Left hindlimb (tissue), 1 donor: ENCODE results near the gene EYA3.

Experiments
- DNase-seq: peaks from one replicate; pipeline ENCODE4 v3.0.0-alpha.2; 2018

Gene EYA3, protein sequence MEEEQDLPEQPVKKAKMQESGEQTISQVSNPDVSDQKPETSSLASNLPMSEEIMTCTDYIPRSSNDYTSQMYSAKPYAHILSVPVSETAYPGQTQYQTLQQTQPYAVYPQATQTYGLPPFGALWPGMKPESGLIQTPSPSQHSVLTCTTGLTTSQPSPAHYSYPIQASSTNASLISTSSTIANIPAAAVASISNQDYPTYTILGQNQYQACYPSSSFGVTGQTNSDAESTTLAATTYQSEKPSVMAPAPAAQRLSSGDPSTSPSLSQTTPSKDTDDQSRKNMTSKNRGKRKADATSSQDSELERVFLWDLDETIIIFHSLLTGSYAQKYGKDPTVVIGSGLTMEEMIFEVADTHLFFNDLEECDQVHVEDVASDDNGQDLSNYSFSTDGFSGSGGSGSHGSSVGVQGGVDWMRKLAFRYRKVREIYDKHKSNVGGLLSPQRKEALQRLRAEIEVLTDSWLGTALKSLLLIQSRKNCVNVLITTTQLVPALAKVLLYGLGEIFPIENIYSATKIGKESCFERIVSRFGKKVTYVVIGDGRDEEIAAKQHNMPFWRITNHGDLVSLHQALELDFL

DNA sequence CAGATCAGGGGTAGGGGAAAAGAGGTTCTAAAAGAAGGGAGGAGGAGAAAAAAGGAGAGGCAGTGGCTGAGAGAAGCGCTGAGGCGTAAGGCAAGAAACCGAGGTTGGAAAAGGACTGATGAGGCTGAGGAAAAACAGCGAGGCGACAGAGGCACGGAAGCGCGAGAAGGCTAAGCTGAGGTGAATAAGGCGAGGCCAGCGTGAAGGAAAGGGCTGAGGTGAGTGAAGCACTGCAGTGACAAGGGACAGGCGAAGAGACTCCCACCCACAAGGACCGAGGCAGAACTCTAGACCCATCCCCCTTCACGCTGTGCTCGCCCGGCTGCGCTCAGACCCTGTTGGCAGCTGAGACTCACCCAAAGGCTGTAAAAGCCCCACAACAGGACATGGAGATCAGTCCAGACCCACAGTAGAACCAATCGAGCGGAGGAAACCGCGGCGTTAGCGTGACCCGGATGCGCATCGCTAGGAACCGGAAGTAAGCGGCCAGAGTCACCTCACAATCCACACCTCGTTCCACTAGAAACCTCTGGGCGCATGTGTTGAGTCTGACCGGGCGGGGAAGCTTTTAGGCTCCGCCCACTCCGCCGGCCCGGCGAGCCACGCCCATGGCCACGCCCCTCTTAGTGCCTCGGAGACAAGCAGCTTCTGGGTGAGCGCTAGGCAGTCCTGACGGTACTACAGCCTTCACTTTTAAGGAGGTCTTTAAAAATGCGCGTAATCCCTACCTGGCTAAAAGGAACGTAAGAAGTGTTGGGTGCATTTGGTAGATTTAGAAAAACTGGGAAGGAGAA lies at the start of gene EYA3:
Gene EYA3 (minus strand): TSS at position 443 of the 794 bp plus-strand sequence. CDS start 30,584 bp downstream, outside the sequence.
- peak; percentile 99 for DNase-seq

GRCh38 chr1:28136922-28137613 lies 48.7 kb upstream of the EYA3 start:
- no peak for DNase-seq

DNA sequence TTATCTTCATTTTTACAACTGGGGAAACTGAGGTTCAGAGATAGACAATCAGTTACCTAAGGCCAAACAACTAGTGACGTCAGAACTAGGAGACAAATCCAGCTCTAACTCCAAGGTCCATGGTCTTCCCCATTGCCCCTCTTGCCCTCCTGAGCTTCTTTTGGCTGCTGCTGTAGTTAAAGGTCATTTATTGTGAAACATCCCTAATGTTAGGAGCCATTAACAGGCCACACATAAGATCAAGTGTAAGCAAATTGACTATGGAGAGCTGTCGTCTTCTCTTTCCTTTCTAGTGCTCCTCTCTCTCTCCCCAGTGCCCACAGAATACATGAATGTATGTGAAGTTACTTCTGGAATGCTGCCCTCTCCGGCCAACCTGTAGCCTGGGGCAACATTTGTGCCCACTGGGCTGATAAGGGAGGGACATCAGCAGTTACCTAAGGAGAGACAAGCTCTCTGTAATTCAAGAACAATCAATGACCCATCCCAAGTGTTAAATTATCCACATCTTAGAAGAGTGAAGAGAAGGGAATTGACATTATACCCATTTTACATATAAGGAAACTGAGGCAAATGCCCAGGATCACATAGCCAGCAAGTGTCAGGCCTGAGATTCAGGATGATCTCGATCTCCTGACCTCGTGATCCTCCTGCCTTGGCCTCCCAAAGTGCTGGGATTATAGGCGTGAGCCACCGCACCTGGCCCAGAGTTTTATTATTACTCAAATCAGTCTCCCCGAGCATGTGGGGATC lies 47.9 kb upstream of the EYA3 start:
- no peak for DNase-seq

- no peak for DNase-seq
These were observed 47.2 kb upstream of the EYA3 start for GRCh38 chr1:28135371-28136168.

DNA sequence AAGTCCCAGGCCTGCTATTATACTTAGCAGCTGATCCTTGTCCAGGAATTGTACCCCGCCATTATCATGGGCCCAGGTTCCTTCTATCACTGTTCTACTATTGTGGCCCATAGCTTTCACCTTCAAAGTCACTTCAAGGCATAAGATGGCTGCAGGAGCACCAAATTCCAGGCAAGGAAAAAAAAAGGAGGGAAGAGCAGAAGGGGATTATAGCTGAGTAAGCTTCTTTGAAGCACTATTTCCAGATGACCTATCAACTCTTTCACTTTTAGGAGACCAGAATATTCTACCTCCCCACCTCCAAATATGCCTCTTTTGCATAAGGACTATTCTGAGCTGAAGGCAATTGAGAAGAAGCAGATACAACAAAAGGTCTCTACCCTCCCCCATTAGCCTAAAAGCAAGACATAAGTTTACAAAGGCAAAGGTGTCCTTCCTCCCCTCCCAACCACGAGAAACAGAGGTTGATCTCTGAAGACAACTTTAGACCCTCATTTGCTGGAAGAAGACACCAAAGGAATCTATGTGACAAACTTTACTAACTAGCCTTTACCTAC lies 46.3 kb upstream of the EYA3 start:
- no peak for DNase-seq

DNA sequence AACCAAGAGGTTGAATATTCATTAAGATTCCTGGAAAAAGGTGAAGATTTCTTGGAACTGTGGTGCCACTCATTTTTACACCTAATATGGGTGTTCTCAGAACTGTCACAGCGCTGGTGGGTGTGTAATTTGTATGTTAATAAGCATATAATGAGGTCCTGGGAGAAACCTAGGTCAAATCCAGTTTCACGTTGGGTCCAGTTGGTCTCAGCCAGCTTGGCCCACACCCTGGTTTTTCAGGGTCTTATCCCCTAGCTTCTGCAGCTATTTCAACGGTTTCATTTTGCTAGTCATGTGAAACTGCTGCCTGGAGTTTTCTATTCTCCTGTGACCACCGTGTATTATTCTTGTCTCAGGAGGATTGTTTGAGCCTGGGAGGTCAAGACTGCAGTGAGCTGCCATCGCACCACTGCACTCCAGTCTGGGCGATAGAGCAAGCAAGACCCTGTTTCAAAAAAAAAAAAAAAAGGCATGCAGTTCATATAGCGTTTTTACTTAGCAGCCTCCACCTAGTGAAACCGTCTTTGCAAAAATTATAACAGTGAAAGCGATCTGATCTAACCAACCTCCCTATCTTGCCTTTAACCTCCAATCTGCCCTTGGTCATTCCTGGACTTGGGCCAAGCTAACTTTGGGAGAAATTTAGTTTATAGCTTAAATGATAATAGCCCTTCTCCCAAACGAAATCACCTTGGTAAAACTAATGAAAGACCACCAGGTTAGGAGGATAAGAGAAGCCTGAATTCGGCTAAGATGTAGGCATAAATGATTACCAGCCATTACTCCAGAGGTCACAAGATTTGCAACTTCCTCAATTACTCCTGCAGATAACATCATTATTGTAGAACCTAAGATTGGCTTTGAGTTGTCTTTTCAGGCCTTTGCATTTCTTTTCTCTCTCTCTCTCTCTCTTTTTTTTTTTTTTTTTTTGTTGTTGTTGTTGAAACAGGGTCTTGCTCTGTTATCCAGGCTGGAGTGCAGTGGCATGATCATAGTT lies 44.1 kb upstream of the EYA3 start:
- DNase-seq: no peak

DNA sequence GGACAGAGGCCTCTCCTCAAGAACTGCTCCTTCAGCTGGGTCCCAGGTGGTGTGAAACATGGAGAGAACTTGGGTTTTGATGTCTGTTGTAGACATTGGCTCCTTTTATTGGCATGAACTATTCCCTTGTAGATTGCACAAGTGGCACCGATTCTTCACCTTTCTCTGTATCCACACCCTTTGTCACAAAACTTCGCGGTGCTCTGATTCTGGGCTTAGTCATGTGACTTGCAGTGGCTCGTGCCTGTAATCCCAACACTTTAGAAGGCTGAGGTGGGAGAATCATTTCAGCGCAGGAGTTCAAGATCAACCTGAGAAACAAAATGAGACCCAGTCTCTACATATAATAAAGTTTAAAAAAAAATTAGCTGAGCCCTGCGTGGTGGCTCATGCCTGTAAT lies 42.5 kb upstream of the EYA3 start:
- no peak for DNase-seq

DNA sequence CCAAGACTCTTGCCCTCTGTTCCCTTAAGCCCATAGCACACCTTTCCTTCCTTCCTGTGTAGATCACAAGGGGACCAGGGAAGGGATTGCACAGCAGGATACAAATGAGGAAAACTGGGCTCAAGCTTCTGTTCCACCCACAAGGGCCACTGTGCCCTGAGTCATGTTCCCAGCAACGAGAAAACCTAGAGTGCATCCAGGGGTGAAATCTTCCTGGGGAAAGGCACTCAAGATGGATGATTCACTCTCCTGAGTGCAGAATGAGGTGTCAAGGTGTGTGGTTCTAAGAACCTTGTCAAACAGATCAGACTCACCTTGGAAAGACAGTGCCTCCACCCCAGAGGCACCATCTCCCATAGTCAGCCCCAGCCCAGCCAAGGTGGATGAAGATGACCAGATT lies 40.7 kb upstream of the EYA3 start:
- no peak for DNase-seq

DNA sequence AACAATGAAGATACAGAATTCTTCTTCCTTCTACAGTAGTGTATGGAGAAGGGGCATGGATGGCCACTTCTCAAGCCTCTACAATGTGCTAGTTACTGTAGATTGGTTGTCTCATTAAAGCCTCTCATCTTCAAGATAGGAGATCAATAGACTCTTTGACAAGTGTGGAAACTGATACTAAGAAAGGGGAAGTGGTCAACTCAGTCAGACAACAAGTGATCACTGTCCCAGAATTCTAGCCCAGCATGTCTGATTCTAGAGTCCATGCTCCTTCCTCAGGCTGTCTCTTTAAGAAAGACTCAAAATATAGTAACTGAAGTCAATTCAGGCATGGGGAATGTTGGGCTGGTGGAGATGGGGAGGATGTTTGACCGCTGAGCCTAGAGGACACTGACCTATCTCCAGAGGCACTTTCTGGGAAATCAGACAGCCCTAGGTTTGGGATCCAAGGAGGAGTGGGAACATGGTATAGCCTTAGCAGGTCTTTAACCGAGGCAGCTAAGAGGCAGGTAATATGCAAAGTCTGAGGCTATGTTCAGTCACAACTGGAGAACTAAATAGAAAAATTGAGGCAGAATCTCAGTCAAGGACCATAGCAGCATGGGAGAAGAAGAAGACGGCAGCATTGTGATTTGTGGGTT lies 39.3 kb upstream of the EYA3 start:
- no peak for DNase-seq

- no peak for DNase-seq
These were observed 38.5 kb upstream of the EYA3 start for GRCh38 chr1:28126783-28127490.

DNA sequence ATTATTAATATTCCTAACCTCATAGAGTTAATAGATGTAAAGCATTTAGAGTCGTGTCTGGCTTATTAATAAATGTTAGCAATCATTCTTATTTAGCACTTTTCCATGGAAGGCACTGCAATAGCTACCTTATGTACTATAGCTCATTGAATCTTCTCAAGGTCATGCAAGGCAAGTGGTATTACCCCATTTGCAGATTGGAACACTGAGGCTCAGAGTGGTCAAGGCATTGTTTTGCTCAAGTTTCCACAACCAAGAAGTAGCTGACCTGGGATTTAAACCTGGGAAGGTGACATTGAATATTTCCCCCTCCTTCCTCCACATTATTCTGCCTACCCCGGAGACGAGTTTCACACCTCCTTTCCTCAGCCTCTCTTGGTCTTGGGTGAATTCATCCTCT lies 37.8 kb upstream of the EYA3 start:
- DNase-seq: no peak

GRCh38 chr1:28123461-28123961 lies 35.1 kb upstream of the EYA3 start:
- no peak for DNase-seq

DNA sequence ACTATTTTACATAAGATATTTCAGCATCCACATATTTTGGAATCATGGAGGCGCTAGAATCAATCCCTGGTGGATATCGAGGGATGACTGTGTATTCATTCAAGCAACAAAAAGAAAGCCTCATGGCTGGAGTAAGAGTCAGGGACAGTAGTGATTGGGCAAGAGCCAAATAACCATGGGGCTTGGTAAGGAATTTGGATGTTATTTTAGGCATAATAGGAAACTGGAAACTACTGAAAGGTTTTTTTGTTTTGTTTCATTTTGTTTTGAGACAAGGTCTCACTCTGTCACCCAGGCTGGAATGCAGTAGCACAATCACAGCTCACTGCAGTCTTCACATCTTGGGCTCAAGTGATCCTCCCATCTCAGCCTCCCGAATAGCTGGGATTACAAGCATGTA lies 33.8 kb upstream of the EYA3 start:
- DNase-seq: no peak

DNA sequence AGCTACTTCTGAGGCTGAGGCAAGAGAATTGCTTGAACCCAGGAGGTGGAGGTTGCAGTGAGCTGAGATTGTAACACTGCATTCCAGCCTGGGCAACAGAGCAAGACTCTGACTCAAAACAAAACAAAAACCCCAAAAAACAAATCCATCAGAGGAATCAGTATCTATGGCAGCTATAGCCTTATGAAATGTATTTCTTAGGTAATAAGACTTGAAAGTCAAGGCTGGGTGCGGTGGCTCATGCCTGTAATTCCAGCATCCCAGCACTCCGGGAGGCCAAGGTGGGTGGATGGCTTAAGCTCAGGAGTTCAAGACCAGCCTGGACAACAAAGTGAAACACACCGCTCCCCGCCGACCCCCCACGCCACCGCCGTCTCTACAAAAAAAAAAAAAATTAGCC lies 31.1 kb upstream of the EYA3 start:
- no peak for DNase-seq

GRCh38 chr1:28118640-28119307 lies 30.4 kb upstream of the EYA3 start:
- no peak for DNase-seq

DNA sequence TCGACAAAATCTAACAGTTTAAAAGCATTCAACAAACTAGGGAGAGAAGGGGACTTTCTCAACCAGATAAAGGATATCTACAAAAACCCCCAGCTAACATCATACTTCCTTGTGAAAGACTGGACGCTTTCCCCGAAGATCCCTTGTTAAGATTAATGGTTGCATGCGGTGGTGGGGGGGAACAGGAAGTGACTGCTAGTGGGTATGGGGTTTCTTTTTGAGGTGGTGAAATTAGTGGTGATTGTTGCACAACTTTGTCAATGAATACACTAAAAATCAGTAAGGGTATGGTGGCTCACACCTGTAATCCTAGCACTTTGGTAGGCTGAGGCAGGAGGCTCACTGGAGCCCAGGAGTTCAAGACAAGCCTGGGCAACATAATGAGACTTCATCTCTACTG lies 26.9 kb upstream of the EYA3 start:
- DNase-seq: peak; percentile 37

- DNase-seq: no peak
These were observed 26.4 kb upstream of the EYA3 start for GRCh38 chr1:28114844-28115243.

- no peak for DNase-seq
These were observed 24.8 kb upstream of the EYA3 start for GRCh38 chr1:28113242-28113572.
